ENCODE measurements around the gene TBC1D14. TPM values are rescaled to one million over a fixed set of nuclear protein-coding genes. Genes with fewer than 3 reads are reported as not detected.

TBC1D14 gene
- total and polyA plus RNA-seq, 2 of the 4 experiments (the other 2 are of a cell fraction): 31.7 to 40.7 TPM

DNA sequence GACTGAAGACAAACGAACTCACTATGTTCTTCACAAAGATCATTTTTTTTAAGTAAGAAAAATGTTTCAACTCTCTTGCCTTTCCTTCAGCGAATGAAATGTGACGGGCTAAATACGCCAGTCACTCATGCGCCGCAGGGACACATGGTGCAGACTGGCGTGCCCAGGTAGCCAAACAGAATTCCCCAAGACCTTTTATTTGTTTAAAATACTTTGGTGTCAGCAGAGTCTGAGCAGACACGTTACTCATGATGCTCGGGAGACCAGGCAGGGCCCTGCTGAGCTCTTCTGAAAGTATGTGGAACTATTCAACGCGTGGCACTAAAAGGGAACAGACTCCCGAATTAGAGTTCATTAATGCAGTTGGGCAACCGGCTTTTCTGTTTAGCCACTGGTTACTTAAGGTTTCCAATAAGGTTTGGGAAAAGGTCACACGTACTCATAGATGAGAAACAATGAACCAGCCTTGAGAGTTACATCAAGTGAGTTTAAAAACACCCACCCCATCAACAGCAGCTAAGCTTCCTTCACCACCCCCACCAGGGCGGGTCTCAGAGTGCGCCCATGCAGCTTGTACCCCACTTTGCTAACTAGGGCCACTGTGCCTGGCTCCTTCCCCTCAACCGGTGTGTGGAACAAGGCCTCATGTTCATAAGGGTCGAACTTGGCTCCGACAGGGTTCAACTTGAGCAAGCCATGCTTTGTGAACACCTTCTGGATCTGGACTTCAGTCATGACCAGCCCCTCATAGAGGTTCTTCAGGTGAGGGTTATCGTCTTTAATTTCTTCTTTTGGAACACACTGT lies 150.9 kb downstream of the TBC1D14 start:
- H2AFZ ChIP-seq (replicated peaks; ENCODE audit: low read length, poor library complexity): no peak overlapping the region
- no peak overlapping the region for H3K23ac ChIP-seq (ENCODE audit: low read depth, low read length)
- H2BK20ac ChIP-seq (ENCODE audit: low read depth, low read length): no peak overlapping the region
- peaks cover 55% of the 10 kb centered on the region for H3K36me3 ChIP-seq (ENCODE audit: control insufficient read depth, insufficient read depth, low read length)
- H2BK5ac ChIP-seq (ENCODE audit: low read depth, low read length, poor library complexity, severe bottlenecking): no peak overlapping the region
- no peak overlapping the region for H3K4me2 ChIP-seq (ENCODE audit: low read depth, low read length)
- TSS peak; percentile 78 for BruUV-seq (replicated peaks)
- CTCF ChIA-PET: no interaction called here
- no peak overlapping the region for H3K56ac ChIP-seq (ENCODE audit: extremely low read depth, insufficient read depth, low read length)
- H4K5ac ChIP-seq (ENCODE audit: low read depth, low read length): no peak overlapping the region
- H3K4me1 ChIP-seq (ENCODE audit: control insufficient read depth, insufficient read depth, low read length): no peaks in the 10 kb centered on the region
- H3K14ac ChIP-seq (replicated peaks; ENCODE audit: low read depth, low read length): no peak overlapping the region
- H2BK120ac ChIP-seq (ENCODE audit: low read depth, low read length): no peak overlapping the region
- H3K27ac ChIP-seq (ENCODE audit: insufficient read depth, low read length): no peak overlapping the region
- H2AK9ac ChIP-seq (replicated peaks; ENCODE audit: low read depth, low read length, poor library complexity): no peak overlapping the region
- POLR2A ChIA-PET (ENCODE audit: unreplicated experiment): no interaction called here
- H3K4me3 ChIP-seq (ENCODE audit: insufficient read depth, low read depth, low read length): no peak overlapping the region
- no peak overlapping the region for H3K4ac ChIP-seq (ENCODE audit: low read depth, low read length)
- no peak overlapping the region for H2BK15ac ChIP-seq (ENCODE audit: low read depth, low read length)
- ATAC-seq (ENCODE audit: low read depth) (no peak), DNase-seq (no peak)
- H4K91ac ChIP-seq (ENCODE audit: insufficient read depth, low read depth, low read length): no peak overlapping the region
- H4K8ac ChIP-seq (ENCODE audit: low read depth in 2 of 2, low read length in 2 of 2): no peak overlapping the region
- intact Hi-C loops (cut with micrococcal nuclease) (no loop called here), dilution Hi-C loops (cut with HindIII; ENCODE audit: low sequenced_read_pairs, unreplicated experiment) (no loop called here), in situ Hi-C loops (cut with MboI; ENCODE audit: low sequenced_read_pairs) (no loop called here)
- no peak for TF ChIP-seq RCOR1 (IDR thresholded peaks at IDR 0.05; ENCODE audit: insufficient replicate concordance, low read length)
- TF ChIP-seq BHLHE40 (IDR thresholded peaks at IDR 0.05; ENCODE audit: low read depth, low read length): no peak
- no peak for TF ChIP-seq CEBPB (IDR thresholded peaks at IDR 0.05; ENCODE audit: low read depth, low read length)
- TF ChIP-seq NFE2L2 (IDR thresholded peaks at IDR 0.05; ENCODE audit: low read depth, low read length): no peak
- TF ChIP-seq, protein P1, sequence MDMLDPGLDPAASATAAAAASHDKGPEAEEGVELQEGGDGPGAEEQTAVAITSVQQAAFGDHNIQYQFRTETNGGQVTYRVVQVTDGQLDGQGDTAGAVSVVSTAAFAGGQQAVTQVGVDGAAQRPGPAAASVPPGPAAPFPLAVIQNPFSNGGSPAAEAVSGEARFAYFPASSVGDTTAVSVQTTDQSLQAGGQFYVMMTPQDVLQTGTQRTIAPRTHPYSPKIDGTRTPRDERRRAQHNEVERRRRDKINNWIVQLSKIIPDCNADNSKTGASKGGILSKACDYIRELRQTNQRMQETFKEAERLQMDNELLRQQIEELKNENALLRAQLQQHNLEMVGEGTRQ (IDR thresholded peaks at IDR 0.05; ENCODE audit: low read depth, low read length): no peak
- no peak for TF ChIP-seq ELK1 (IDR thresholded peaks at IDR 0.05; ENCODE audit: borderline replicate concordance, low read depth, low read length)
- no peak for TF ChIP-seq RAD21 (IDR thresholded peaks at IDR 0.05; ENCODE audit: low read length)
- no peak for TF ChIP-seq POLR2A (IDR thresholded peaks at IDR 0.05; ENCODE audit: low read depth, low read length)
- TF ChIP-seq CHD1 (IDR thresholded peaks at IDR 0.05; ENCODE audit: low read depth, low read length): no peak
- TF ChIP-seq MAFK (IDR thresholded peaks at IDR 0.05; ENCODE audit: low read depth, low read length): no peak
- no peak for TF ChIP-seq CTCF (conservative IDR thresholded peaks at IDR 0.05; ENCODE audit: low read depth, low read length)
- TF ChIP-seq SMC3 (IDR thresholded peaks at IDR 0.05; ENCODE audit: low read depth, low read length): no peak
- TF ChIP-seq FOS (IDR thresholded peaks at IDR 0.05; ENCODE audit: low read depth, low read length): no peak
- TF ChIP-seq MAZ (IDR thresholded peaks at IDR 0.05; ENCODE audit: borderline replicate concordance, low read depth, low read length): no peak
- TF ChIP-seq MXI1 (IDR thresholded peaks at IDR 0.05; ENCODE audit: borderline replicate concordance, low read depth, low read length): no peak
- TF ChIP-seq RFX5 (IDR thresholded peaks at IDR 0.05; ENCODE audit: low read depth, low read length): no peak
- H2AK5ac ChIP-seq (ENCODE audit: low read depth, low read length): no peak overlapping the region
- H3K9ac ChIP-seq (ENCODE audit: low read depth, low read length): no peak overlapping the region
- H4K20me1 ChIP-seq (ENCODE audit: insufficient read depth, low read length): peaks cover 10% of the 10 kb centered on the region
- peaks cover 37 to 54% of the 10 kb centered on the region in 2 experiments for H3K79me1 ChIP-seq (ENCODE audit: low read depth in 1 of 2, low read length in 2 of 2)
- H3K18ac ChIP-seq (ENCODE audit: low read depth, low read length): no peak overlapping the region
- H3K9me1 ChIP-seq (ENCODE audit: insufficient read depth, low read length): peaks cover 4% of the 10 kb centered on the region
- no peaks in the 10 kb centered on the region for H3K27me3 ChIP-seq (ENCODE audit: control insufficient read depth, insufficient read depth, low read length)
- 92% methylated on average over 12 of the region's 20 CpGs; no CpG with 5 or more reads in 1 of the 2 experiments for WGBS, 2 experiments (ENCODE audit: extremely low coverage in 2 of 2, insufficient read length in 1 of 2)
- H3K9me3 ChIP-seq (ENCODE audit: control insufficient read depth, insufficient read depth, low read length): no peaks in the 10 kb centered on the region
